GM23338 (cell line): ENCODE data around the gene FTO.

Experiments
- CREB1 ChIP-seq: fragments of 250-450 bp; sonication (Bioruptor Pico); IDR thresholded peaks from 2 replicates; pipeline ENCODE4 v1.5.0; 2020; ENCODE audit warnings: low read depth, mild to moderate bottlenecking, moderate library complexity
- CTCF ChIP-seq, 2 experiments: fragments of 200-600 bp in 1 of 2; sonication (generic) in 1 of 2; conservative IDR thresholded peaks; 2 replicates each; pipeline versions ENCODE4 v1.5.1 to v1.6.1; 2016 to 2017; ENCODE audit warnings: antibody characterized with exemption in 2 of 2, low read depth in 2 of 2, mild to moderate bottlenecking in 2 of 2, moderate library complexity in 1 of 2
- ETS1 ChIP-seq: IDR thresholded peaks from 2 replicates; pipeline ENCODE4 v1.6.1; 2016; ENCODE audit warnings: antibody characterized with exemption
- EZH2 ChIP-seq: fragments of 200-600 bp; sonication (generic); IDR thresholded peaks from one replicate; pipeline ENCODE4 v1.8.0; 2017; ENCODE audit warnings: antibody characterized with exemption, mild to moderate bottlenecking, low read depth; ENCODE audit not compliant: unreplicated experiment
- EZH2phosphoT487 ChIP-seq: fragments of 200-600 bp; sonication (generic); IDR thresholded peaks from one replicate; pipeline ENCODE4 v1.8.1; 2018; ENCODE audit warnings: antibody characterized with exemption; ENCODE audit not compliant: unreplicated experiment
- JUNB ChIP-seq: IDR thresholded peaks from one replicate; pipeline ENCODE4 v1.6.1; 2016; ENCODE audit warnings: antibody characterized with exemption; ENCODE audit not compliant: unreplicated experiment
- NANOG ChIP-seq: IDR thresholded peaks from 2 replicates; pipeline ENCODE4 v1.6.1; 2016; ENCODE audit warnings: antibody characterized with exemption, borderline replicate concordance
- POLR2AphosphoS5 ChIP-seq: IDR thresholded peaks from 2 replicates; pipeline ENCODE4 v1.6.1; 2016; ENCODE audit warnings: antibody characterized with exemption, low read depth
- REST ChIP-seq: IDR thresholded peaks from one replicate; pipeline ENCODE4 v1.6.1; 2018; ENCODE audit warnings: antibody characterized with exemption; ENCODE audit not compliant: unreplicated experiment
- STAT1 ChIP-seq: IDR thresholded peaks from one replicate; pipeline ENCODE4 v1.6.1; 2016; ENCODE audit warnings: antibody characterized with exemption; ENCODE audit not compliant: unreplicated experiment
- ZNF114 ChIP-seq: fragments of 250-450 bp; sonication (Bioruptor Pico); IDR thresholded peaks from 2 replicates; pipeline ENCODE4 v1.5.0; 2020; ENCODE audit warnings: mild to moderate bottlenecking, moderate library complexity
- ZNF462 ChIP-seq: fragments of 250-450 bp; sonication (Bioruptor Pico); IDR thresholded peaks from 2 replicates; pipeline ENCODE4 v1.5.0; 2020; ENCODE audit warnings: mild to moderate bottlenecking, moderate library complexity

DNA sequence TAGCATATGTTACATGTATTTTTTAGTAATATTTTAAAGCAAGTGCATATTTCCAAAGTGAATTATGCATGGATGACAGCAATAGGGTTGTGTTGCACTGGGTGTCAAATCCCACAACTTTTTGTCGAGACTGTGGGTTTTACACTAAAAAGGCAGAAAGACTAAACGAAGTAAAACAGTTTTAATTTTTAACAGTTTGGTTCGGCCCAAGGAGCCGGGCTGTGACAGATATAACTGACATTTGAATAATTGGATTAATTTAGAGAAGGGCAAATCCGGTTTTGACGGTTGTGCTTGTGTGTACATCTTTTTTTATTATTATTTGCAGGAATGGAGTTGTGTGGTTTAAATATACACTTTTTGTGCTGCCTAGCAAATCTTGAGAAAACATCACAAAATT lies 263.6 kb downstream of the FTO start:
- no peak for TF ChIP-seq EZH2
- TF ChIP-seq CTCF (conservative IDR thresholded peaks at IDR 0.05; ENCODE audit: low read depth in 2 of 2), result no peak
- TF ChIP-seq ETS1, result no peak
- TF ChIP-seq POLR2AphosphoS5, result no peak
- no peak for TF ChIP-seq EZH2phosphoT487
- TF ChIP-seq REST, result no peak
- no peak for TF ChIP-seq STAT1
- no peak for TF ChIP-seq ZNF462 (CRISPR knock-in tag)
- TF ChIP-seq CREB1 (CRISPR knock-in tag), result no peak
- no peak for TF ChIP-seq ZNF114 (CRISPR knock-in tag)
- TF ChIP-seq JUNB, result no peak
- no peak for TF ChIP-seq NANOG
